T-cell (primary cell): ENCODE data around the gene FAT1. TPM values are rescaled to one million over a fixed set of nuclear protein-coding genes. Genes with fewer than 3 reads are reported as not detected.

Experiments
- ATAC-seq, 4 experiments: fragments of 200-7000 bp in 3 of 4; fragments of 150-1000 bp in 1 of 4; cut with Tn5 transposase; replicated peaks in 1 of 4; 1 replicate in 3 of 4; 2 replicates in 1 of 4; pipeline ENCODE4 v1.10.0; 2021; ENCODE audit warnings: moderate library complexity in 3 of 4, mild to moderate bottlenecking in 2 of 4, moderate number of reproducible peaks in 1 of 4
- CTCF ChIA-PET, 2 donors: fragments of 300-600 bp; sonication (Branson Sonifier 250); formaldehyde crosslinking; loops; one replicate each; lab custom pipeline; 2022; ENCODE audit warnings: antibody characterized with exemption in 2 of 2; lab: Charles Lee
- POLR2A ChIA-PET, 2 donors: fragments of 300-600 bp; sonication (Branson Sonifier 250); formaldehyde crosslinking; loops; one replicate each; lab custom pipeline; 2022; ENCODE audit warnings: antibody characterized with exemption in 2 of 2; lab: Charles Lee
- DNase-seq, 35 experiments: peaks; one replicate each; pipeline versions ENCODE4 v3.0.0 to v3.0.0-alpha.2; 2013 to 2023
- H3K27ac ChIP-seq: one replicate; pipeline ENCODE4 v1.5.1; 2013; ENCODE audit warnings: low read length
- H3K27me3 ChIP-seq, 2 experiments: replicated peaks in 1 of 2; 1 replicate in 1 of 2; 2 replicates in 1 of 2; pipeline versions ENCODE4 v1.6.1 to v1.7.0; 2013; ENCODE audit warnings: low read length in 1 of 2, mixed read lengths in 1 of 2; ENCODE audit not compliant: control insufficient read depth in 2 of 2, insufficient read depth in 2 of 2; ENCODE audit errors: extremely low read depth in 1 of 2
- H3K36me3 ChIP-seq, 2 donors: 1 replicate in 1 of 2; 2 replicates in 1 of 2; pipeline versions ENCODE4 v1.6.1 to v1.7.0; 2013; ENCODE audit warnings: low read length in 1 of 2; ENCODE audit not compliant: control insufficient read depth in 2 of 2, insufficient read depth in 1 of 2; ENCODE audit errors: extremely low read depth in 1 of 2
- H3K4me1 ChIP-seq, 2 experiments: 1 replicate in 1 of 2; 2 replicates in 1 of 2; pipeline versions ENCODE4 v1.6.1 to v1.7.0; 2013; ENCODE audit warnings: low read length in 2 of 2, mixed read lengths in 1 of 2; ENCODE audit not compliant: insufficient read depth in 2 of 2, control insufficient read depth in 1 of 2; ENCODE audit errors: extremely low read depth in 1 of 2
- H3K4me3 ChIP-seq, 2 donors: 1 replicate in 1 of 2; 2 replicates in 1 of 2; pipeline versions ENCODE4 v1.5.1 to v1.7.0; 2013; ENCODE audit warnings: mild to moderate bottlenecking in 2 of 2, low read length in 1 of 2, moderate library complexity in 1 of 2; ENCODE audit not compliant: control insufficient read depth in 1 of 2; ENCODE audit errors: extremely low read depth in 1 of 2
- H3K9me3 ChIP-seq: 2 replicates; pipeline ENCODE4 v1.7.0; 2013
- H3K27ac Mint-ChIP-seq, 2 donors: one replicate each; pipeline ENCODE4 v1.8.0; 2020 to 2021; ENCODE audit warnings: mild to moderate bottlenecking in 2 of 2, mixed read lengths in 2 of 2
- H3K27me3 Mint-ChIP-seq, 2 donors: one replicate each; pipeline ENCODE4 v1.8.0; 2021 to 2022; ENCODE audit warnings: mixed read lengths in 2 of 2
- H3K36me3 Mint-ChIP-seq: one replicate; pipeline ENCODE4 v1.8.0; 2021; ENCODE audit warnings: mixed read lengths
- H3K4me1 Mint-ChIP-seq, 3 donors: one replicate each; pipeline ENCODE4 v1.8.0; 2020 to 2022; ENCODE audit warnings: mixed read lengths in 3 of 3, mild to moderate bottlenecking in 1 of 3
- H3K4me3 Mint-ChIP-seq, 3 donors: one replicate each; pipeline ENCODE4 v1.8.0; 2020 to 2022; ENCODE audit warnings: mild to moderate bottlenecking in 3 of 3, mixed read lengths in 3 of 3, moderate library complexity in 3 of 3
- H3K9me3 Mint-ChIP-seq, 3 donors: one replicate each; pipeline ENCODE4 v1.8.0; 2020 to 2022; ENCODE audit warnings: mixed read lengths in 3 of 3
- WGBS: methylation state at CpG from one replicate; pipeline ENCODE4 v1.1.5; 2013; ENCODE audit warnings: missing lambda C conversion rate; ENCODE audit not compliant: insufficient coverage; 5-methylcytosine and 5-hydroxymethylcytosine counted together
- total RNA-seq, 35 experiments: library from RNA in 6 of 35; stranded (reverse) in 6 of 35; fragments of 120-200 nt in 1 of 35; gene quantifications; one replicate each; pipeline versions ENCODE4 v1.2.1 to v1.2.4 and lab custom pipeline; 2013 to 2026

FAT1 gene
- total RNA-seq, 5 donors from 2014 or later (not counting 1 experiment from before 2014, with no cell fraction given), result 1.0 to 1.5 (median 1.5) TPM; not detected in 2

GRCh38 chr4:186701788-186702187, 21.9 kb downstream of the FAT1 start:
- Histone ChIP-seq H3K27me3 (no peaks in the 10 kb centered on the region), H3K27ac (no peak overlapping the region), H3K36me3 (no peaks in the 10 kb centered on the region), H3K9me3 (no peaks in the 10 kb centered on the region), H3K4me1 (no peaks in the 10 kb centered on the region), H3K4me3 (no peak overlapping the region)
- H3K36me3 Mint-ChIP-seq, result no peaks in the 10 kb centered on the region
- 91% methylated on average over 6 of the region's 12 CpGs for WGBS
- no peak for ATAC-seq
- peaks cover 0 to 6% (median 0%) of the 10 kb centered on the region in 3 donors for H3K9me3 Mint-ChIP-seq
- ChIA-PET CTCF (no interaction called here), POLR2A (no interaction called here)
- no peak overlapping the region for H3K27ac Mint-ChIP-seq
- no peaks in the 10 kb centered on the region for H3K27me3 Mint-ChIP-seq
- no peak for DNase-seq
- no peak overlapping the region for H3K4me3 Mint-ChIP-seq
- no peaks in the 10 kb centered on the region for H3K4me1 Mint-ChIP-seq

GRCh38 chr4:186701273-186701672, 22.4 kb downstream of the FAT1 start:
- Mint-ChIP-seq H3K4me1 (no peaks in the 10 kb centered on the region), H3K36me3 (no peaks in the 10 kb centered on the region), H3K9me3 (peaks cover 0 to 6% (median 2%) of the 10 kb centered on the region in 3 donors), H3K4me3 (no peak overlapping the region), H3K27ac (no peak overlapping the region), H3K27me3 (no peaks in the 10 kb centered on the region)
- no peaks in the 10 kb centered on the region for H3K4me1 ChIP-seq
- DNase-seq, result no peak
- H3K27ac ChIP-seq, result no peak overlapping the region
- ChIA-PET CTCF (no interaction called here), POLR2A (no interaction called here)
- no peaks in the 10 kb centered on the region for H3K36me3 ChIP-seq
- H3K27me3 ChIP-seq, result no peaks in the 10 kb centered on the region
- H3K4me3 ChIP-seq, result no peak overlapping the region
- WGBS, result 58% methylated on average over 3 of the region's 5 CpGs
- no peaks in the 10 kb centered on the region for H3K9me3 ChIP-seq
- ATAC-seq, result no peak

GRCh38 chr4:186700746-186701145, 22.9 kb downstream of the FAT1 start:
- ATAC-seq, result no peak
- CTCF ChIA-PET, result no interaction called here
- H3K9me3 Mint-ChIP-seq, result peaks cover 0 to 6% (median 4%) of the 10 kb centered on the region in 3 donors
- no peaks in the 10 kb centered on the region for H3K4me1 Mint-ChIP-seq
- POLR2A ChIA-PET, result no interaction called here
- H3K27me3 Mint-ChIP-seq, result no peaks in the 10 kb centered on the region
- 95% methylated on average over 11 of the region's 16 CpGs for WGBS
- no peak overlapping the region for H3K4me3 Mint-ChIP-seq
- no peak overlapping the region for H3K27ac Mint-ChIP-seq
- H3K27ac ChIP-seq, result no peak overlapping the region
- no peaks in the 10 kb centered on the region for H3K36me3 Mint-ChIP-seq
- DNase-seq, result no peak
- H3K9me3 ChIP-seq, result no peaks in the 10 kb centered on the region
- no peaks in the 10 kb centered on the region for H3K36me3 ChIP-seq
- no peak overlapping the region for H3K4me3 ChIP-seq
- H3K27me3 ChIP-seq, result no peaks in the 10 kb centered on the region
- no peaks in the 10 kb centered on the region for H3K4me1 ChIP-seq

DNA sequence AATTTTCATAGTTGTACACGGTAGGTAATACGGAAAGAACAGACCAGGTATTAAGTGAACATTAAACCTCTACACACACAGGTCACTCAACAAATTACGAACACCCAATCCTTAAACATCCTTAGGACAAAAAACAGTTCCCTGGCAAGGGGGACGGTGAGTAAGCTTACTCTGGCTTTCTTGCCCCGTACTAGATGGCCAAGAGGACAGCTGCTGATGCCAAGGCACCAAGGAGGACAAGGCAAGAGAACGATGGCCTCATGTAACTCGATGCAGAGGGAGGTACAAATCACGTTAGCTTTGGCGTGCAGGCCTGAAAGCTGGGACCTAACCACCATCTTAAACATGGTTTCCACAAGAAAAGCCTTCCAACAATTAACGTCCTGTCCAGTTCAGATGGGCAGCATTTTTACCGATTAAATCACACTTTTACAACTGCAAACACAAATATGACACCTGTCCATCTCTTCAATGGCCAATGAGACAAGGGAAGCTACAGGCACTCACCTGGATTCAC, 23.7 kb downstream of the FAT1 start:
- no peaks in the 10 kb centered on the region for H3K27me3 Mint-ChIP-seq
- Histone ChIP-seq H3K9me3 (no peaks in the 10 kb centered on the region), H3K36me3 (no peaks in the 10 kb centered on the region), H3K27ac (no peak overlapping the region), H3K4me1 (no peaks in the 10 kb centered on the region), H3K4me3 (no peak overlapping the region), H3K27me3 (no peaks in the 10 kb centered on the region)
- 94% methylated on average over 10 of the region's 11 CpGs for WGBS
- CTCF ChIA-PET, result no interaction called here
- peaks cover 0 to 6% (median 4%) of the 10 kb centered on the region in 3 donors for H3K9me3 Mint-ChIP-seq
- DNase-seq (no peak), ATAC-seq (no peak)
- H3K4me3 Mint-ChIP-seq, result no peak overlapping the region
- no peaks in the 10 kb centered on the region for H3K36me3 Mint-ChIP-seq
- H3K4me1 Mint-ChIP-seq, result no peaks in the 10 kb centered on the region
- POLR2A ChIA-PET, result no interaction called here
- no peak overlapping the region for H3K27ac Mint-ChIP-seq

DNA sequence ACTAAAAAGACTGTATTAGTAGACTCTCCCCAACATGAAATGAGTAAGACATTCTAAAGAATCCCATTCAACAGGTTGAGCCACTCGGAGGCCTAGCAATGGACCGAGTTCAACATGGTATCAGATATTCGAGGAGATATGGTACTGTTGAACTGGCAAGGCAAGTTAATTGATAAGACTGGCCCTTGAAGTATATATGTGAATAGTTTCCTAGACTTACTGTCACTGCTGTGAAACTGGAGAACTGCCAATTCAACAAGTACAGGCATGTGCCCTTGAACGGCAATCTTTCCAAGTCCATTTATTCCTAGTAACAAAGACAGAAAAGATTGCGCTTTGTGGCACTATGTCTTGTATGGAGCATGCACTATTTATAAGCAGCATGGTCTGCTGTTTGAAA, 24.4 kb downstream of the FAT1 start:
- DNase-seq (no peak), ATAC-seq (no peak)
- Histone ChIP-seq H3K36me3 (no peaks in the 10 kb centered on the region), H3K27me3 (no peaks in the 10 kb centered on the region), H3K4me1 (no peaks in the 10 kb centered on the region), H3K27ac (no peak overlapping the region), H3K9me3 (no peaks in the 10 kb centered on the region), H3K4me3 (no peak overlapping the region)
- H3K9me3 Mint-ChIP-seq, result peaks cover 0 to 6% (median 4%) of the 10 kb centered on the region in 3 donors
- 75% methylated on average over 3 of the region's 5 CpGs for WGBS
- no peaks in the 10 kb centered on the region for H3K36me3 Mint-ChIP-seq
- H3K4me1 Mint-ChIP-seq, result no peaks in the 10 kb centered on the region
- no peaks in the 10 kb centered on the region for H3K27me3 Mint-ChIP-seq
- H3K27ac Mint-ChIP-seq, result no peak overlapping the region
- ChIA-PET CTCF (no interaction called here), POLR2A (no interaction called here)
- no peak overlapping the region for H3K4me3 Mint-ChIP-seq

DNA sequence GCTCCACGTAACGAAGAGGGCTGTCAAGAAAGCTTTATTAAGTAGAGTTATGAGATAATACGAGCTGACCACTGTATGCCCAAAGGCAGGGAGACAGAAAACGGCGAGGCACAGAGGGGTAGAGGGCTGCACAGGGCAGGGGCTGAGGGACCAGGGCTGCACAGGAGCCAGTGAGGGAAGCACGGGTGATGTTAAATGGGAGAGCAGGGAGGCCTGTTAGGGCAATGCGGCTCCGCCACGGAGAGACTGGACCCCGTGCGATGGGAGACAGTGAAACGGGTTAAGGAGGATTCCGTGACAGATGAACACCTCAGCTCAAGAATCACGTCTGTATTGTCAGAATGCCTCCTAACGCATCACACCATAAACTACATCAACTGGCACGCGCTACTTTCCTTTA, 25.1 kb downstream of the FAT1 start:
- DNase-seq (no peak), ATAC-seq (no peak)
- H3K36me3 Mint-ChIP-seq, result no peaks in the 10 kb centered on the region
- H3K36me3 ChIP-seq, result no peaks in the 10 kb centered on the region
- peaks cover 2 to 9% (median 7%) of the 10 kb centered on the region in 3 donors for H3K9me3 Mint-ChIP-seq
- H3K4me1 ChIP-seq, result no peaks in the 10 kb centered on the region
- no peak overlapping the region for H3K4me3 Mint-ChIP-seq
- H3K4me1 Mint-ChIP-seq, result no peaks in the 10 kb centered on the region
- WGBS, result 88% methylated on average over 15 of the region's 17 CpGs
- H3K9me3 ChIP-seq, result no peaks in the 10 kb centered on the region
- H3K27ac ChIP-seq, result no peak overlapping the region
- no peak overlapping the region for H3K27ac Mint-ChIP-seq
- H3K27me3 Mint-ChIP-seq, result no peaks in the 10 kb centered on the region
- H3K4me3 ChIP-seq, result no peak overlapping the region
- H3K27me3 ChIP-seq, result no peaks in the 10 kb centered on the region
- ChIA-PET CTCF (no interaction called here), POLR2A (no interaction called here)

DNA sequence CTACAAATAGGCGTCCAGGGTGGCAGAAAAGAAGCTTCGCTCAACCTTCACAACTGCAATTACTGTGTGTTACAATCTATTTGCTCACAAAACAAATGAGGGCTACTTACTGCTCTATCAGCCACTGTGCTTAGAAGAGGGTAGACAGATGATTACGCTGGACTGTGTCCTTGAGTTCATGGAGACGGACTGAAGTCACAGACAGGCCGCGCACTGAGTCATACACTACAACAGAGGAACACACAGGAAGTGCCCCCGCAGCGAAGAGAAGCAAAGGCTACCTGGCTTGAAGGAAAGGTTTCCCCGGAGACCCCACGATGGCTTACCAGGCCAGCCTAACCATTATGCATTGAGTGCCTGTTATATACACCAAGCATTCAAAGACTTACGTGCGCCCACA, 25.6 kb downstream of the FAT1 start:
- no peak overlapping the region for H3K27ac Mint-ChIP-seq
- ATAC-seq, result no peak
- H3K4me3 ChIP-seq, result no peak overlapping the region

More for the DNA sequence above, 25.6 kb downstream of the FAT1 start:
- no peak for DNase-seq
- H3K4me3 Mint-ChIP-seq, result no peak overlapping the region
- WGBS, result 100% methylated on average over 5 of the region's 12 CpGs
- H3K9me3 Mint-ChIP-seq, result peaks cover 2 to 9% (median 7%) of the 10 kb centered on the region in 3 donors
- no peaks in the 10 kb centered on the region for H3K4me1 Mint-ChIP-seq
- no peaks in the 10 kb centered on the region for H3K27me3 ChIP-seq
- no peaks in the 10 kb centered on the region for H3K36me3 Mint-ChIP-seq
- no peaks in the 10 kb centered on the region for H3K36me3 ChIP-seq
- H3K27me3 Mint-ChIP-seq, result no peaks in the 10 kb centered on the region
- no peaks in the 10 kb centered on the region for H3K9me3 ChIP-seq
- ChIA-PET CTCF (no interaction called here), POLR2A (no interaction called here)
- H3K27ac ChIP-seq, result no peak overlapping the region
- H3K4me1 ChIP-seq, result no peaks in the 10 kb centered on the region
